Measurements from ENCODE around the gene LCTL. TPM values are rescaled to one million over a fixed set of nuclear protein-coding genes. Genes with fewer than 3 reads are reported as not detected.

The LCTL gene
- polyA plus RNA-seq, 3 donors from 2014 or later, result 0.12 TPM; not detected in 2

- peaks cover 0 to 4% (median 0%) of the 10 kb centered on the region in 3 donors for H3K36me3 Mint-ChIP-seq
- peak; percentile 32 to 52 (median 36) for DNase-seq
- no peaks in the 10 kb centered on the region for H3K9me3 Mint-ChIP-seq
- H3K4me1 Mint-ChIP-seq, result peaks cover 0 to 4% of the 10 kb centered on the region in 2 donors
- H3K4me3 Mint-ChIP-seq, result peak overlapping the region in 1 of 5 donors; percentile 32
- no peak overlapping the region for H3K27ac Mint-ChIP-seq
- peaks cover 0 to 3% (median 2%) of the 10 kb centered on the region in 3 donors for H3K27me3 Mint-ChIP-seq (ENCODE audit: low read depth in 3 of 3)
Observed at GRCh38 chr15:66566963-66567531, 1.2 kb upstream of the LCTL start.

GRCh38 chr15:66565141-66565641 lies 607 bp downstream of the LCTL start:
- Mint-ChIP-seq H3K27ac (no peak overlapping the region), H3K36me3 (peaks cover 0 to 8% (median 2%) of the 10 kb centered on the region in 3 donors), H3K4me1 (peaks cover 0 to 4% of the 10 kb centered on the region in 2 donors), H3K4me3 (no peak overlapping the region), H3K9me3 (peaks cover 0 to 1% (median 0%) of the 10 kb centered on the region in 6 donors), H3K27me3 (ENCODE audit: low read depth in 3 of 3) (peaks cover 0 to 2% (median 1%) of the 10 kb centered on the region in 3 donors)
- no peak for DNase-seq

GRCh38 chr15:66564136-66565041 lies 1.4 kb downstream of the LCTL start:
- Mint-ChIP-seq H3K27ac (no peak overlapping the region), H3K27me3 (ENCODE audit: low read depth in 3 of 3) (peaks cover 0 to 2% (median 0%) of the 10 kb centered on the region in 3 donors), H3K9me3 (peaks cover 0 to 1% (median 0%) of the 10 kb centered on the region in 6 donors), H3K36me3 (peaks cover 0 to 8% (median 4%) of the 10 kb centered on the region in 3 donors), H3K4me1 (peaks cover 0 to 4% of the 10 kb centered on the region in 2 donors), H3K4me3 (no peak overlapping the region)
- DNase-seq, result no peak

GRCh38 chr15:66563566-66564110 lies 2.2 kb downstream of the LCTL start:
- peaks cover 0 to 8% (median 4%) of the 10 kb centered on the region in 3 donors for H3K36me3 Mint-ChIP-seq
- no peak for DNase-seq
- H3K9me3 Mint-ChIP-seq, result peaks cover 0 to 1% (median 0%) of the 10 kb centered on the region in 6 donors
- H3K27me3 Mint-ChIP-seq (ENCODE audit: low read depth in 3 of 3), result peaks cover 0 to 2% (median 0%) of the 10 kb centered on the region in 3 donors
- no peak overlapping the region for H3K4me3 Mint-ChIP-seq
- no peak overlapping the region for H3K27ac Mint-ChIP-seq
- H3K4me1 Mint-ChIP-seq, result peaks cover 0 to 4% of the 10 kb centered on the region in 2 donors

GRCh38 chr15:66563126-66563525 lies 2.7 kb downstream of the LCTL start:
- Mint-ChIP-seq H3K4me1 (peaks cover 0 to 4% of the 10 kb centered on the region in 2 donors), H3K36me3 (peaks cover 0 to 8% (median 4%) of the 10 kb centered on the region in 3 donors), H3K27me3 (ENCODE audit: low read depth in 3 of 3) (peaks cover 0 to 2% (median 0%) of the 10 kb centered on the region in 3 donors), H3K4me3 (no peak overlapping the region), H3K9me3 (peaks cover 0 to 1% (median 0%) of the 10 kb centered on the region in 6 donors), H3K27ac (no peak overlapping the region)
- no peak for DNase-seq

GRCh38 chr15:66560856-66561525 lies 4.8 kb downstream of the LCTL start:
- H3K4me3 Mint-ChIP-seq, result no peak overlapping the region
- no peak overlapping the region for H3K27ac Mint-ChIP-seq
- H3K9me3 Mint-ChIP-seq, result peaks cover 0 to 1% (median 0%) of the 10 kb centered on the region in 6 donors
- H3K36me3 Mint-ChIP-seq, result peaks cover 0 to 8% (median 4%) of the 10 kb centered on the region in 3 donors
- no peaks in the 10 kb centered on the region for H3K4me1 Mint-ChIP-seq
- H3K27me3 Mint-ChIP-seq (ENCODE audit: low read depth in 3 of 3), result no peaks in the 10 kb centered on the region
- no peak for DNase-seq

GRCh38 chr15:66558271-66558670 lies 7.5 kb downstream of the LCTL start:
- no peak overlapping the region for H3K27ac Mint-ChIP-seq
- no peak overlapping the region for H3K4me3 Mint-ChIP-seq
- H3K27me3 Mint-ChIP-seq (ENCODE audit: low read depth in 3 of 3), result no peaks in the 10 kb centered on the region
- H3K9me3 Mint-ChIP-seq, result peaks cover 0 to 1% (median 0%) of the 10 kb centered on the region in 6 donors
- H3K4me1 Mint-ChIP-seq, result no peaks in the 10 kb centered on the region
- H3K36me3 Mint-ChIP-seq, result peaks cover 3 to 12% (median 4%) of the 10 kb centered on the region in 3 donors
- DNase-seq, result no peak

- H3K9me3 Mint-ChIP-seq, result no peaks in the 10 kb centered on the region
- no peak overlapping the region for H3K27ac Mint-ChIP-seq
- H3K36me3 Mint-ChIP-seq, result peaks cover 3 to 12% (median 4%) of the 10 kb centered on the region in 3 donors
- H3K27me3 Mint-ChIP-seq (ENCODE audit: low read depth in 3 of 3), result no peaks in the 10 kb centered on the region
- H3K4me3 Mint-ChIP-seq, result no peak overlapping the region
- H3K4me1 Mint-ChIP-seq, result no peaks in the 10 kb centered on the region
- no peak for DNase-seq
Observed at GRCh38 chr15:66555685-66556084, 10.1 kb downstream of the LCTL start.

- Mint-ChIP-seq H3K4me3 (no peak overlapping the region), H3K9me3 (no peaks in the 10 kb centered on the region), H3K27ac (no peak overlapping the region), H3K27me3 (ENCODE audit: low read depth in 3 of 3) (no peaks in the 10 kb centered on the region), H3K4me1 (no peaks in the 10 kb centered on the region), H3K36me3 (peaks cover 21 to 30% (median 25%) of the 10 kb centered on the region in 3 donors)
- DNase-seq, result no peak
Observed at GRCh38 chr15:66545255-66545654, 20.5 kb downstream of the LCTL start.

GRCh38 chr15:66542896-66543295 lies 22.9 kb downstream of the LCTL start:
- no peak for DNase-seq
- peaks cover 27 to 35% (median 28%) of the 10 kb centered on the region in 3 donors for H3K36me3 Mint-ChIP-seq
- H3K9me3 Mint-ChIP-seq, result no peaks in the 10 kb centered on the region
- H3K27me3 Mint-ChIP-seq (ENCODE audit: low read depth in 3 of 3), result no peaks in the 10 kb centered on the region
- no peak overlapping the region for H3K27ac Mint-ChIP-seq
- H3K4me3 Mint-ChIP-seq, result no peak overlapping the region
- no peaks in the 10 kb centered on the region for H3K4me1 Mint-ChIP-seq

GRCh38 chr15:66535056-66535455 lies 30.7 kb downstream of the LCTL start:
- DNase-seq, result no peak
- no peaks in the 10 kb centered on the region for H3K27me3 Mint-ChIP-seq (ENCODE audit: low read depth in 3 of 3)
- H3K4me3 Mint-ChIP-seq, result no peak overlapping the region
- H3K27ac Mint-ChIP-seq, result no peak overlapping the region
- no peaks in the 10 kb centered on the region for H3K4me1 Mint-ChIP-seq
- H3K9me3 Mint-ChIP-seq, result no peaks in the 10 kb centered on the region
- peaks cover 18 to 36% (median 24%) of the 10 kb centered on the region in 3 donors for H3K36me3 Mint-ChIP-seq

GRCh38 chr15:66524838-66525237 lies 41.0 kb downstream of the LCTL start:
- H3K27ac Mint-ChIP-seq, result no peak overlapping the region
- no peak overlapping the region for H3K4me3 Mint-ChIP-seq
- H3K36me3 Mint-ChIP-seq, result peaks cover 13 to 33% (median 26%) of the 10 kb centered on the region in 3 donors
- H3K9me3 Mint-ChIP-seq, result no peaks in the 10 kb centered on the region
- H3K27me3 Mint-ChIP-seq (ENCODE audit: low read depth in 3 of 3), result no peaks in the 10 kb centered on the region
- no peaks in the 10 kb centered on the region for H3K4me1 Mint-ChIP-seq
- no peak for DNase-seq

- H3K4me3 Mint-ChIP-seq, result no peak overlapping the region
- no peaks in the 10 kb centered on the region for H3K9me3 Mint-ChIP-seq
- no peak for DNase-seq
- no peaks in the 10 kb centered on the region for H3K27me3 Mint-ChIP-seq (ENCODE audit: low read depth in 3 of 3)
- peaks cover 8 to 28% (median 20%) of the 10 kb centered on the region in 3 donors for H3K36me3 Mint-ChIP-seq
- no peaks in the 10 kb centered on the region for H3K4me1 Mint-ChIP-seq
- no peak overlapping the region for H3K27ac Mint-ChIP-seq
Observed at GRCh38 chr15:66523926-66524325, 41.9 kb downstream of the LCTL start.

All from immature natural killer cell (primary cell).